Neutrophil (primary cell): ENCODE results near the gene ACTL8.
"Not testable (repeated sequence)": the region's sequence is repeated elsewhere in the genome, so short reads cannot be mapped to it uniquely, and the experiment has no call there.

ENCODE experiments used
- H3K27ac ChIP-seq: fragments of 200-600 bp; sonication (generic); 2 replicates; pipeline ENCODE4 v1.5.1; 2016; ENCODE audit warnings: mild to moderate bottlenecking, moderate library complexity
- H3K27me3 ChIP-seq: fragments of 200-600 bp; sonication (generic); 2 replicates; pipeline ENCODE4 v1.6.0; 2016; ENCODE audit warnings: mild to moderate bottlenecking
- H3K36me3 ChIP-seq: fragments of 200-600 bp; sonication (generic); 2 replicates; pipeline ENCODE4 v1.5.1; 2017
- H3K4me1 ChIP-seq, 2 experiments: fragments of 200-600 bp in 1 of 2; sonication (generic) in 1 of 2; 1 replicate in 1 of 2; 2 replicates in 1 of 2; pipeline versions ENCODE4 v1.5.1 to v1.6.1; 2013 to 2016; ENCODE audit warnings: low read depth in 1 of 2, low read length in 1 of 2, mild to moderate bottlenecking in 1 of 2, moderate library complexity in 1 of 2; ENCODE audit not compliant: control insufficient read depth in 1 of 2, insufficient read depth in 1 of 2
- H3K4me3 ChIP-seq, 2 experiments: fragments of 200-600 bp in 1 of 2; sonication (generic) in 1 of 2; 1 replicate in 1 of 2; 2 replicates in 1 of 2; pipeline ENCODE4 v1.5.1; 2013 to 2016; ENCODE audit warnings: low read depth in 1 of 2, low read length in 1 of 2, mild to moderate bottlenecking in 1 of 2, moderate library complexity in 1 of 2
- H3K9me3 ChIP-seq: fragments of 200-600 bp; sonication (generic); 2 replicates; pipeline ENCODE4 v1.5.1; 2016
- TF ChIP-seq, protein P1 (sequence below): fragments of 200-600 bp; sonication (generic); IDR thresholded peaks from 2 replicates; pipeline ENCODE4 v1.5.1; 2016; ENCODE audit warnings: antibody characterized with exemption

The ACTL8 gene

DNA sequence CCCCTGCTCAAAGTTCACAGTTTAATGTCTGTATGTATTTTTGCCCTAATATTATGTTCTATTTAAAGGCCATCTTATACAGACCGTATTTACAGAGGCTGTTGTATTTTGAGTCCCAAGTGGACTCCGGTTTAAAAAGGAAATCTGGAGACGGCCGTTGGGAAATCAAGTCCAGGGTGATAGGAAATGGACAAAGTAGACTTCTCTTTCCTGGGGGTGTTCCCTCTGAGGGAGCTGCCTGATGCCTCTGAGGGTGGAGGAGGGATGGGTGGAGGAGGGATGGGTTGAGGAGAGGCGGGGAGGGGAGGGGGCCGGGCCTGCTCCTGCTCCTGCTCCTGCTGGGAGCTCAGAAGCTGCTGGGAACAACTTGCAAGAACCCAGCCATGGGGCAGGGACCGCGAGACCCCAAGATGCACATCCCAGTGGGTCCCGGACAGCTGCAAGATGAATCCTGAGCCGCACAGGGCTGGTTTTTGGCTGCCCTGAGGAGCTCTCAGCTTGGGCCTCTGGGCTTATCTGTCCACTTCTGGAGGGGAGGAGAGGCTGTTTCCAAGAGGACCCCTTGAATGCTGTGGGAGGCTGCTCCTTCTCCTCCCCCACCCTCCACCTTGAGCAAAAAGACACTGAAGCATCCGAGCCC lies 12.0 kb upstream of the ACTL8 start:
- H3K27ac ChIP-seq, result no peak overlapping the region
- TF ChIP-seq, protein P1, sequence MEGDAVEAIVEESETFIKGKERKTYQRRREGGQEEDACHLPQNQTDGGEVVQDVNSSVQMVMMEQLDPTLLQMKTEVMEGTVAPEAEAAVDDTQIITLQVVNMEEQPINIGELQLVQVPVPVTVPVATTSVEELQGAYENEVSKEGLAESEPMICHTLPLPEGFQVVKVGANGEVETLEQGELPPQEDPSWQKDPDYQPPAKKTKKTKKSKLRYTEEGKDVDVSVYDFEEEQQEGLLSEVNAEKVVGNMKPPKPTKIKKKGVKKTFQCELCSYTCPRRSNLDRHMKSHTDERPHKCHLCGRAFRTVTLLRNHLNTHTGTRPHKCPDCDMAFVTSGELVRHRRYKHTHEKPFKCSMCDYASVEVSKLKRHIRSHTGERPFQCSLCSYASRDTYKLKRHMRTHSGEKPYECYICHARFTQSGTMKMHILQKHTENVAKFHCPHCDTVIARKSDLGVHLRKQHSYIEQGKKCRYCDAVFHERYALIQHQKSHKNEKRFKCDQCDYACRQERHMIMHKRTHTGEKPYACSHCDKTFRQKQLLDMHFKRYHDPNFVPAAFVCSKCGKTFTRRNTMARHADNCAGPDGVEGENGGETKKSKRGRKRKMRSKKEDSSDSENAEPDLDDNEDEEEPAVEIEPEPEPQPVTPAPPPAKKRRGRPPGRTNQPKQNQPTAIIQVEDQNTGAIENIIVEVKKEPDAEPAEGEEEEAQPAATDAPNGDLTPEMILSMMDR, result no peak
- H3K4me1 ChIP-seq, result no peaks in the 10 kb centered on the region
- H3K36me3 ChIP-seq, result no peaks in the 10 kb centered on the region
- H3K27me3 ChIP-seq, result peaks cover 29% of the 10 kb centered on the region
- no peak overlapping the region for H3K4me3 ChIP-seq
- no peaks in the 10 kb centered on the region for H3K9me3 ChIP-seq

DNA sequence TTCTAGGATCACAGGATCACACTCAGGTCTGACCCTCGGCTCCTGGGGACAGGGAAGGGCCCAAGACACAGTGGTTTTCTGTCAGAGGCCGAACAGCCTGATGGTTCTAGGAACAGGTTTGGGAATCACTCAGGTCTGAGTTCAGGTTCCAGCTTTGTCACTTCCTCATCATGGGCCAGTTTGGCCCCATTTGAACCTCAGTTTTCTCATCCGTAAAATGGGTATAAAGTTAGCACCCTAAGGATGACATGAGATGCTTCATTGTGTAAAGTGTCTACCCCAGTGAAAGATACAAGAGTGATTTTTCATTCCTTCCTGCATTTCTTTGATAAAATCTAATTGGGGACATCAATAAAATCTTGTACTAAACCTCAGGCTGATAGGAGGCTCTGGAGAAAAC lies 11.2 kb upstream of the ACTL8 start:
- H3K4me1 ChIP-seq, result no peaks in the 10 kb centered on the region
- no peak overlapping the region for H3K27ac ChIP-seq
- H3K4me3 ChIP-seq, result no peak overlapping the region
- H3K9me3 ChIP-seq, result no peaks in the 10 kb centered on the region
- TF ChIP-seq, protein P1, result no peak
- H3K27me3 ChIP-seq, result peaks cover 29% of the 10 kb centered on the region
- H3K36me3 ChIP-seq, result no peaks in the 10 kb centered on the region

DNA sequence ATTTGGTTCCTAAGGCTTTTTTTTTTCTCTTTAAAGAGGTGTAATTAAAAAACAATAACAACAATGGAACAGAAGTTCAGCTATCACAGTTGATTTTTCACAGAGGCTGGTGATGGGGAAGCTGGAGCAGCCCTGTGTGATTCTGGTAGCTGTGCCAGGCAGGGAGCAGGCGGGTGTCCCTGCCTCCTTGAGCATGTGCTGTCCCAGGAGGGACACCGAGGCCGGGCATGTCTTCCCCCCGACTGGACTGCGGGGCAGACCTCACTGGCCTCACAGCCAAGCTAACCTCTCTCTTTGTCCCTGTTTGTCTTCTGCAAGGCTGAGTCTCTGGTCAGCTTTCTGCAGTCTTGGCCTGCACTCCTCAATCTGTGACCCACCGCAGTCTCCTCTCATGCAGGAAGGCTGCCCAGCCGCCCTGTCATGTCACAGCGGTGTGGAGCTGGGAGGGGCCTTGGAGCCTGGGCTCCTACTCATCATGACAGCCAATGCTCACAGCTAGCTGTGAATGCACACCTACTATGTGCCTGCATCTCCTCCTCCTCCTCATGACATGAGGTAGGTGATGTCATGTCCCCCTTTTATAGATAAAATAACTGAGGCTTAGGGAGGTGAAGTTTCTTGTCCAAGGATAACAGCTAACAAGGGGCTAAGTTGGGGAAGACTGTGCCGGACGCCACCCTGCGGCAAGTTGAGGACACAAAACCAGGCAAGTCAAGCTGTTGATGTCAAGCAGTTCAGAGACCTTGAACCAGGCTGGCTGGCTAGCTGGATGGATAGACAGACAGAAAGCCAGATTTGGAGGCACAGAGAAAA lies 10.3 kb upstream of the ACTL8 start:
- H3K4me3 ChIP-seq, result no peak overlapping the region
- TF ChIP-seq, protein P1, result no peak

DNA sequence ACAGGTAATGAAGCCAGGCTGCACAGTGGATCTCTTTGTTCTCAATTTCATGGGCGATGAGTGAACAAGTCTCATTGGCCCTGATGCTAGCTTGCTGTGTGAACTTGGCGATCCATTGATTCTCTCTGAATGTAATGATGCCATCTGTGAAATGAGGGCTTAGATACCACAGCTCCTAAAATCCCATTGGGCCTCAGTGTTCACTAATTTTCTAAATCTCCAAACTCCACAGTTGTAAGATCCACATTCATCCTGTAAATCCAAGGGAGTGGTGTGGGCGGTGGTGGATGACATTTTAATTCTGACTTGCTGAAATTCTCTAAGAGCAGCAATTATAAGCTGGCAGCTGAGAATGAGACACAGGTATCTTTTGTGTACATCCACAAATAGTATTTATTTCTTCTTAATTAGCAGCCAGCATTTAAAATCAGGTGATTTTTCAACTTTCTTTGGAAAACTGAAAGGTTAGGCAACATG lies 9.6 kb upstream of the ACTL8 start:
- TF ChIP-seq, protein P1, result no peak
- no peaks in the 10 kb centered on the region for H3K36me3 ChIP-seq
- H3K4me1 ChIP-seq, result no peaks in the 10 kb centered on the region
- H3K27me3 ChIP-seq, result peaks cover 29% of the 10 kb centered on the region
- no peaks in the 10 kb centered on the region for H3K9me3 ChIP-seq
- H3K4me3 ChIP-seq, result no peak overlapping the region
- H3K27ac ChIP-seq, result no peak overlapping the region

More for the DNA sequence above, 10.3 kb upstream of the ACTL8 start:
- H3K27ac ChIP-seq, result no peak overlapping the region
- H3K9me3 ChIP-seq, result no peaks in the 10 kb centered on the region
- H3K4me1 ChIP-seq, result no peaks in the 10 kb centered on the region
- peaks cover 29% of the 10 kb centered on the region for H3K27me3 ChIP-seq
- no peaks in the 10 kb centered on the region for H3K36me3 ChIP-seq

DNA sequence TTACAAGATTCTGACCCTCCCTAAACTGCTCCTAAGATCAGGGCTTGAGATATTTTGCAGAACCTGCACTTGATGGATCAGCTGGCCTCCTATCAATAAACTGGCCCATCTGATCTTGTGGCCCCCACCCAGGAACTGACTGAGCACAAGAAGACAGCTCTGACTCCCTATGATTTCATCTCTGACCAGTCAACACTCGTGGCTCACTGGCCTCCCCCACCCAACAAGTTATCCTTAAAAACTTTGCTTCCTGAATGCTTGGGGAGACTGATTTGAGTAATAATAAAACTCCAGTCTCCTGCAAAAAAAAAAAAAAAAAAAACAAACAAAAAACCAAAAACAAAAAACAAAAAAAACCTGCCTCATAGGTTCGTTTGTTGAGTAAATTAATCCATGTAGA lies 8.9 kb upstream of the ACTL8 start:
- H3K4me1 ChIP-seq, result not testable (repeated sequence)
- H3K27me3 ChIP-seq, result peaks cover 29% of the 10 kb centered on the region

DNA sequence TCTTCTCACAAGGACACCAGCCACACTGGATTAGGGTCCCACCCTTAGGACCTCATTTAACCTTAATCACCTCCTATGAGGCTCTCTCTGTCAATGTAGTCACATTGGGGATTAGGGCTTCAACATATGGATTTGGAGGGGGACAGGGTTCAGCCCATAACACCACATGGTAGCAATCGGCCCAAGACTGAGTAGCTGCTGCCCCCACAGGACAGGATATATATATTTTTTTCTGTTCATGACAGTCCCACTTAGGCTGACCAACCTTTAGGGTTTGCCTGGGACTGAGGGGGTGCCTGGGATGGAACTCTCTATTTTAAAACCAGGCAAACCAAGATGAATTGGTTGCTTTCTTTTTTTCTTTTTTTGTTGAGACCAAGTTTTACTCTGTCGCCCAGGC lies 8.2 kb upstream of the ACTL8 start:
- TF ChIP-seq, protein P1, result no peak
- Histone ChIP-seq H3K27ac (no peak overlapping the region), H3K9me3 (no peaks in the 10 kb centered on the region), H3K27me3 (peaks cover 25% of the 10 kb centered on the region), H3K4me3 (no peak overlapping the region), H3K4me1 (no peaks in the 10 kb centered on the region), H3K36me3 (no peaks in the 10 kb centered on the region)

More for the DNA sequence above, 8.9 kb upstream of the ACTL8 start:
- H3K36me3 ChIP-seq, H3K27ac ChIP-seq, H3K4me3 ChIP-seq, H3K9me3 ChIP-seq: not testable (repeated sequence)
